ENCODE data around the gene MAP7D3.

MAP7D3 gene

GRCh38 chrX:136227074-136227473, 24.1 kb downstream of the MAP7D3 start:
- no peak for TF ChIP-seq TEAD4 (IDR thresholded peaks at IDR 0.05)
- no peak for TF ChIP-seq YY1 (IDR thresholded peaks at IDR 0.05; ENCODE audit: low read depth)
- no peak for TF ChIP-seq EP300 (IDR thresholded peaks at IDR 0.05; ENCODE audit: borderline replicate concordance)
- TF ChIP-seq RAD21 (IDR thresholded peaks at IDR 0.05; ENCODE audit: low read depth): no peak
- TF ChIP-seq REST (IDR thresholded peaks at IDR 0.05; ENCODE audit: low read depth): no peak
- no peak for TF ChIP-seq CEBPB (IDR thresholded peaks at IDR 0.05)
- no peak for TF ChIP-seq TAF1 (IDR thresholded peaks at IDR 0.05; ENCODE audit: low read depth)
- TF ChIP-seq CREB1 (IDR thresholded peaks at IDR 0.05; ENCODE audit: low read depth): no peak
- TF ChIP-seq MAX (IDR thresholded peaks at IDR 0.05): no peak
- TF ChIP-seq ZBTB7A (IDR thresholded peaks at IDR 0.05; ENCODE audit: low read depth): no peak
- no peak for TF ChIP-seq NFIC (IDR thresholded peaks at IDR 0.05)
- no peak for TF ChIP-seq TCF12 (IDR thresholded peaks at IDR 0.05; ENCODE audit: low read depth)
- TF ChIP-seq USF1 (IDR thresholded peaks at IDR 0.05): no peak
- TF ChIP-seq FOXM1 (IDR thresholded peaks at IDR 0.05; ENCODE audit: borderline replicate concordance, low read depth): no peak
- no peak for TF ChIP-seq EGR1 (IDR thresholded peaks at IDR 0.05)

GRCh38 chrX:136221851-136222513, 29.2 kb downstream of the MAP7D3 start:
- TF ChIP-seq ZBTB7A (IDR thresholded peaks at IDR 0.05; ENCODE audit: low read depth) (no peak), CREB1 (IDR thresholded peaks at IDR 0.05; ENCODE audit: low read depth) (no peak), MAX (IDR thresholded peaks at IDR 0.05) (no peak), REST (IDR thresholded peaks at IDR 0.05; ENCODE audit: low read depth) (no peak), NFIC (IDR thresholded peaks at IDR 0.05) (no peak), EGR1 (IDR thresholded peaks at IDR 0.05) (no peak), TEAD4 (IDR thresholded peaks at IDR 0.05) (no peak), EP300 (IDR thresholded peaks at IDR 0.05; ENCODE audit: borderline replicate concordance) (no peak), FOXM1 (IDR thresholded peaks at IDR 0.05; ENCODE audit: borderline replicate concordance, low read depth) (no peak), TCF12 (IDR thresholded peaks at IDR 0.05; ENCODE audit: low read depth) (no peak), CEBPB (IDR thresholded peaks at IDR 0.05) (no peak), YY1 (IDR thresholded peaks at IDR 0.05; ENCODE audit: low read depth) (no peak), USF1 (IDR thresholded peaks at IDR 0.05) (no peak), RAD21 (IDR thresholded peaks at IDR 0.05; ENCODE audit: low read depth) (no peak), TAF1 (IDR thresholded peaks at IDR 0.05; ENCODE audit: low read depth) (no peak)

GRCh38 chrX:136220951-136221350, 30.2 kb downstream of the MAP7D3 start:
- TF ChIP-seq MAX (IDR thresholded peaks at IDR 0.05) (no peak), YY1 (IDR thresholded peaks at IDR 0.05; ENCODE audit: low read depth) (no peak), TAF1 (IDR thresholded peaks at IDR 0.05; ENCODE audit: low read depth) (no peak), CEBPB (IDR thresholded peaks at IDR 0.05) (no peak), ZBTB7A (IDR thresholded peaks at IDR 0.05; ENCODE audit: low read depth) (no peak), NFIC (IDR thresholded peaks at IDR 0.05) (no peak), RAD21 (IDR thresholded peaks at IDR 0.05; ENCODE audit: low read depth) (no peak), USF1 (IDR thresholded peaks at IDR 0.05) (no peak), TEAD4 (IDR thresholded peaks at IDR 0.05) (no peak), CREB1 (IDR thresholded peaks at IDR 0.05; ENCODE audit: low read depth) (no peak), EP300 (IDR thresholded peaks at IDR 0.05; ENCODE audit: borderline replicate concordance) (no peak), FOXM1 (IDR thresholded peaks at IDR 0.05; ENCODE audit: borderline replicate concordance, low read depth) (no peak)

- TF ChIP-seq TCF12 (IDR thresholded peaks at IDR 0.05; ENCODE audit: low read depth) (no peak), CREB1 (IDR thresholded peaks at IDR 0.05; ENCODE audit: low read depth) (no peak), FOXM1 (IDR thresholded peaks at IDR 0.05; ENCODE audit: borderline replicate concordance, low read depth) (no peak), ZBTB7A (IDR thresholded peaks at IDR 0.05; ENCODE audit: low read depth) (no peak)
Observed at GRCh38 chrX:136220540-136220939, 30.7 kb downstream of the MAP7D3 start.

- TF ChIP-seq TCF12 (IDR thresholded peaks at IDR 0.05; ENCODE audit: low read depth) (no peak), REST (IDR thresholded peaks at IDR 0.05; ENCODE audit: low read depth) (no peak), MAX (IDR thresholded peaks at IDR 0.05) (no peak), RAD21 (IDR thresholded peaks at IDR 0.05; ENCODE audit: low read depth) (no peak), TEAD4 (IDR thresholded peaks at IDR 0.05) (no peak), EGR1 (IDR thresholded peaks at IDR 0.05) (no peak), CREB1 (IDR thresholded peaks at IDR 0.05; ENCODE audit: low read depth) (no peak), FOXM1 (IDR thresholded peaks at IDR 0.05; ENCODE audit: borderline replicate concordance, low read depth) (no peak), EP300 (IDR thresholded peaks at IDR 0.05; ENCODE audit: borderline replicate concordance) (no peak), USF1 (IDR thresholded peaks at IDR 0.05) (no peak), YY1 (IDR thresholded peaks at IDR 0.05; ENCODE audit: low read depth) (no peak), CEBPB (IDR thresholded peaks at IDR 0.05) (no peak), TAF1 (IDR thresholded peaks at IDR 0.05; ENCODE audit: low read depth) (no peak), NFIC (IDR thresholded peaks at IDR 0.05) (no peak)
Observed at GRCh38 chrX:136219893-136220292, 31.3 kb downstream of the MAP7D3 start.

Measured in Ishikawa (cell line).